ENCODE results near the gene N4BP2L2. TPM values are rescaled to one million over a fixed set of nuclear protein-coding genes. Genes with fewer than 3 reads are reported as not detected.

N4BP2L2 gene
- total RNA-seq, 1 experiment from 2014 or later, result 96.8 TPM

- no peak for TF ChIP-seq CTCF (conservative IDR thresholded peaks at IDR 0.05; ENCODE audit: low read depth, low read length)
- no peak for TF ChIP-seq EZH2 (IDR thresholded peaks at IDR 0.05; ENCODE audit: borderline replicate concordance, low read depth, low read length, poor library complexity, severe bottlenecking)
- Histone ChIP-seq H3K9me3 (ENCODE audit: low read depth, low read length, poor library complexity, severe bottlenecking) (no peaks in the 10 kb centered on the region), H3K27me3 (replicated peaks; ENCODE audit: insufficient read depth, low read depth, low read length, poor library complexity) (no peaks in the 10 kb centered on the region), H3K4me3 (ENCODE audit: low read depth, low read length, poor library complexity, severe bottlenecking) (no peak overlapping the region), H3K36me3 (ENCODE audit: insufficient read depth, low read length, poor library complexity, severe bottlenecking) (peaks cover 2% of the 10 kb centered on the region), H3K27ac (ENCODE audit: low read depth, low read length, poor library complexity, severe bottlenecking) (no peak overlapping the region), H3K4me1 (ENCODE audit: insufficient read depth, low read length, poor library complexity, severe bottlenecking) (no peaks in the 10 kb centered on the region)
- ChIA-PET CTCF (no interaction called here), POLR2A (ENCODE audit: low non-redundant PET) (no interaction called here)
- no TSS peak for BruUV-seq (replicated peaks)
- intact Hi-C loops (cut with micrococcal nuclease; ENCODE audit: unreplicated experiment), result no loop called here
- no peak for DNase-seq (ENCODE audit: low spot score)
These were observed 147.4 kb downstream of the N4BP2L2 start for GRCh38 chr13:32391101-32391619.

GRCh38 chr13:32390484-32390883 is 148.1 kb downstream of the N4BP2L2 start:
- Histone ChIP-seq H3K4me1 (ENCODE audit: insufficient read depth, low read length, poor library complexity, severe bottlenecking) (no peaks in the 10 kb centered on the region), H3K27me3 (replicated peaks; ENCODE audit: insufficient read depth, low read depth, low read length, poor library complexity) (no peaks in the 10 kb centered on the region), H3K36me3 (ENCODE audit: insufficient read depth, low read length, poor library complexity, severe bottlenecking) (no peaks in the 10 kb centered on the region), H3K9me3 (ENCODE audit: low read depth, low read length, poor library complexity, severe bottlenecking) (no peaks in the 10 kb centered on the region), H3K4me3 (ENCODE audit: low read depth, low read length, poor library complexity, severe bottlenecking) (no peak overlapping the region), H3K27ac (ENCODE audit: low read depth, low read length, poor library complexity, severe bottlenecking) (no peak overlapping the region)
- ChIA-PET CTCF (no interaction called here), POLR2A (ENCODE audit: low non-redundant PET) (no interaction called here)
- no TSS peak for BruUV-seq (replicated peaks)
- intact Hi-C loops (cut with micrococcal nuclease; ENCODE audit: unreplicated experiment), result no loop called here
- DNase-seq (ENCODE audit: low spot score), result no peak
- TF ChIP-seq CTCF (conservative IDR thresholded peaks at IDR 0.05; ENCODE audit: low read depth, low read length), result no peak
- no peak for TF ChIP-seq EZH2 (IDR thresholded peaks at IDR 0.05; ENCODE audit: borderline replicate concordance, low read depth, low read length, poor library complexity, severe bottlenecking)

GRCh38 chr13:32390048-32390447 is 148.5 kb downstream of the N4BP2L2 start:
- POLR2A ChIA-PET (ENCODE audit: low non-redundant PET), result no interaction called here

More at GRCh38 chr13:32390048-32390447, 148.5 kb downstream of the N4BP2L2 start:
- Histone ChIP-seq H3K4me1 (ENCODE audit: insufficient read depth, low read length, poor library complexity, severe bottlenecking) (no peaks in the 10 kb centered on the region), H3K36me3 (ENCODE audit: insufficient read depth, low read length, poor library complexity, severe bottlenecking) (no peaks in the 10 kb centered on the region), H3K9me3 (ENCODE audit: low read depth, low read length, poor library complexity, severe bottlenecking) (no peaks in the 10 kb centered on the region), H3K4me3 (ENCODE audit: low read depth, low read length, poor library complexity, severe bottlenecking) (no peak overlapping the region), H3K27ac (ENCODE audit: low read depth, low read length, poor library complexity, severe bottlenecking) (no peak overlapping the region), H3K27me3 (replicated peaks; ENCODE audit: insufficient read depth, low read depth, low read length, poor library complexity) (no peaks in the 10 kb centered on the region)
- TF ChIP-seq EZH2 (IDR thresholded peaks at IDR 0.05; ENCODE audit: borderline replicate concordance, low read depth, low read length, poor library complexity, severe bottlenecking), result no peak
- TF ChIP-seq CTCF (conservative IDR thresholded peaks at IDR 0.05; ENCODE audit: low read depth, low read length), result no peak
- CTCF ChIA-PET, result no interaction called here
- BruUV-seq (replicated peaks), result no TSS peak
- no peak for DNase-seq (ENCODE audit: low spot score)
- intact Hi-C loops (cut with micrococcal nuclease; ENCODE audit: unreplicated experiment), result no loop called here

Data from A673 (cell line).